Stimulated activated CD8-positive, alpha-beta memory T cell treated with anti-CD3 and anti-CD28 coated beads, Interleukin-4, amount 100 ng/mL, for 4 hours (primary cell): ENCODE measurements around the gene CNOT1.
"Not testable (repeated sequence)": the region's sequence is repeated elsewhere in the genome, so short reads cannot be mapped to it uniquely, and the experiment has no call there.

Experiments
- DNase-seq, 2 donors: peaks; one replicate each; pipeline ENCODE4 v3.0.0-alpha.2; 2020; ENCODE audit warnings: low read depth in 2 of 2, low spot score in 1 of 2

The CNOT1 gene

DNA sequence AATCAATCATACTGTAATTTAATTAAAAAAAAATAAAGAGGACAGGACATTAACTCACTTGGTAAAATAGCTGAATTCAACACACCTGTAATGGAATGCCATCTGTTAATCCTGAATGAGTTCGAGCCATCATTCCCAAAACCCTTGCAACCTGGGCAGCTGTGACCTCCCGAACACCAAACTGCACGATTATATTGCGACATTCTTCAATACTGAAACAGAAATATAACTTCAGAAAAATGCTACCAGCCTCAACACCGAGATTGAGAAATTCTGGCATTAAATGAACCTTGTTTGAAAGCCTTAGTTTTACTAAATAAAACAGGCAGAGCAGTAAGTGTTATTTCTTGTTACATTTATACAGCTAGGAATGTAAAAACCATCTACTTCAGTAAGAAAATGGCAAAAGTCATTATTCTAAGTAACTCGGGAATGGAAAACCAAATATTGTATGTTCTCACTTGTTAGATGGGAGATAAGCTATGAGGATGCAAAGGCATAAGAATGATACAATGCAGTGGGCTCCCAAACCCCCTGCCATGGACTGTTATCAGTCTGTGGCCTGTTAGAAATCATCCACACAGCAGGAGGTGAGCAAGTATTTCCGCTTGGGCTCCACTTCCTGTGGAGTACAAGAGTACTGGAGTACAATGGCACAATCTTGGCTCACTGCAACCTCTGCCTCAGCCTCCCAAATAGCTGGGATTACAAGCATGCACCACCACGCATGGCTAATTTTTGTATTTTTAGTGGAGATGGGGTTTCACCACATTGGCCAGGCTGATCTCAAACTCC, 46.5 kb downstream of the CNOT1 start:
- no peak for DNase-seq

DNA sequence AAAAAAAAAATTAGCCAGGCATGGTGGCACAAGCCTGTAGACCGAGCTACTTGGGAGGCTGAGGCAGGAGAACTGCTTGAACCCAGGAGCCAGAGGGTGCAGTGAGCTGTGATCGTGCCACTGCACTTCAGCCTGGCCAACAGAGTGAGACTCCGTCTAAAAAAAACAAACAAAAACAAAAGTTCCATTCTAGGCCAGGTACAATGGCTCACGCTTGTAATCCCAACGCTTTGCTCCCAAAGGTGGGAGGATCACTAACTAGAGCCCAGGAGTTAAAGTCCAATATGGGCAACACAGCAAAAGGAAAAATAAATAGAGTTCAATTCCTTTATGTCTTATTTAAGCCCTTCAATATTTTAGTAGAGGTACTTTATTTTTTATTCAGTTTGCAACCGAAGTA, 47.5 kb downstream of the CNOT1 start:
- no peak for DNase-seq

DNA sequence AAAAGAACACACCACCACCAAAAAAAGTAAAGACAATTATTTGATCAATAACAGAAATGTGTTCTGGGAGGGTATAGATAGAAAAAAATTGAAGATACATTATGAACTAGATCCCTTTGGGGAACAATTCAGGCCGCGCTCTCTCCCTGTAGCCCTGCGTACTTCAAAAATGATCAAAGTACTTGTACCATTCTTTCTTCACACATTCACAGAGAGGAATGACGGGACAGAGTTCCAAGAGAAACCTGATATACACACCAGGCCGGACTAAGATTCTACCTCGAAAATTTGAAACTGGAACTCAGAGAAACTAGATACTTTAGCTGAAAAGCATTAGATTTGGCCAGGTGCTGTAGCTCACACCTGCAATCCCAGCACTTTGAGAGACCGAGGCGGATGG, 50.0 kb downstream of the CNOT1 start:
- no peak for DNase-seq

DNA sequence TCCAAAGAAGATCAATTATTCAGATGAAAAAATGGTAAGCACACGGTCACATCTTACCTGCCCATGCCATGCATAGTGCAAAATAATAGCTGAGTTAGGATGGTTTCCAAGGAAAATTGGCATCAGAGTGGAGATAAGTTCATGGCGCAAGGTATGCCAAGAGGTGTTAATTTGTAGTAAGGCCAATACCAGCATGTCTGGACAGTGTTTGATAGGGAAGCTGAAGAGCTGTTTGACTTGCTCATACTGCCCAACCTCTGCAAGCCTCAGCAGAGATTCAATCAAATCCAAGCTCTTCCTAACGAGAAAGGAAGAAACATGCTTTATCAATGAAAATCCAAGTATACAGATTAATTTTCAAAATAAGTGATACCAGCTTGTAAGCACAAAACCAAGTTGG, 51.0 kb downstream of the CNOT1 start:
- no peak for DNase-seq

DNA sequence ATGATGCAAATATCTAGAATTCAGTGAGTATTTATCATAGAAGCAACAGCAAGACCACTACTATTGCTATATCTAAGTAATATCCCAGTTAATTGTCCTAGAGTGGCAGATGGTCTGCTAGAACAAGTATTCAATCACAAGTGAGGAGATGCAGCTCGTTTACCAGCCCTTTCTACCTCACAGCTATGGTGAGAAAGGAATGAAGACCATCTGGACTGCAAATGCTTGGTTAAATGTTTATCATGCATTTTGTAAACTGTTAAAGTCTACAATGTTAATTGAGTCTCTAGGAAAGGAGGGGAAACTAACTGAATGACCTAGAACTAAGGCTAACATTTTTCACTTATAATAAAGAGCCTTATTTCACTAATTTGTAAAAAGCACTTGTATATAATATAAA, 52.5 kb downstream of the CNOT1 start:
- DNase-seq, result no peak

DNA sequence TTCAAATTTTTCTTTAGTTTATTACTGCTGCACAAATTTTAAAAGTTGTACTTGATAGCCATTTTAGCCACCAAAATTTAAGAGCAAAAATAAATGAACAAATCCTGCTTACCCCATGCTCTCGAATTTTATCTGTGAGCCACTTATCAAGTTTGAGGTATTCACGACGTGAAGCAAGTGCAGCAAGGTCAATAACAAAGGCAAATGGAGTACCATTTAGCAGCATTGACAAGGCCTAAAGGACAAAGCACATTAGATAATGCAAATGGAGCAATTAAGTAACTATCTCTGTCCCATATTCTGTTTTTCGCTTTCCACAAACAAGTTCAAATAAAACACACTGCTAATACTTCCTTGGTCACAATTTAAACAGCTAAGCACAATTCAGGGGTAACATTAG, 54.7 kb downstream of the CNOT1 start:
- no peak for DNase-seq

DNA sequence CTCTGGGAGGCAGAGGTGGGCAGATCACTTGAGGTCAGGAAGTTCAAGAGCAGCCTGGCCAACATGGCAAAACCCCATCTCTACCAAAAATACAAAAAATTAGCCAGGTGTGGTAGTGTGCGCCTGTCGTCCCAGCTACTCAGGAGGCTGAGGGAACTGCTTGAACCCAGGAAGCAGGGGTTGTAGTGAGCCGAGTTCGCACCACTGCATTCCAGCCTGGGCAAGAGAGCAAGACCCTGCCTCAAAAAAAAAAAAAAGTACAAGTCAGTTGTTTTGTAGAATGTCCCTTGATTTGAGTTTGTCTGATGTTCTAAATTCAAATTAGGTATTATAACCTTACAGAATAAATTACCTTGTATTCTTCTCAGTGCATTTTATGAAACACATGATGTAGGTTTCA, 63.9 kb downstream of the CNOT1 start:
- DNase-seq, result not testable (repeated sequence)

DNA sequence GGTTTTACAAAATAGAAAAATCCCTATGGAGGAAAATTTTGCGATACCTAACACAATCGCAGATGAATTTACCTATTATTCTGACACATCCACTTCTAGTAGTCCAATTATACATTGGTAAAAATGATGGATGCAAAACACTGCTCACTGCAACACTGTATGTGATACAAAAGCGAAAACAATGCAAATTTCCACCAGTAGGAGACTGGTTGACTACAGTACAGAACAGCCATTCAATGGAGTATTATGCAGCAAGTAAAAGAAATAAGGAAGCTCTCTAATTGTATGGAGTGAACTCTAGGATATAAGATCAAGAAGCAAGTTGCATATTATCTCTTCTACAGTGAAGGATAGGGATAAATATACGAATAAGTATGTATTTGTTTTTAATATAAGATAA, 65.9 kb downstream of the CNOT1 start:
- no peak for DNase-seq

DNA sequence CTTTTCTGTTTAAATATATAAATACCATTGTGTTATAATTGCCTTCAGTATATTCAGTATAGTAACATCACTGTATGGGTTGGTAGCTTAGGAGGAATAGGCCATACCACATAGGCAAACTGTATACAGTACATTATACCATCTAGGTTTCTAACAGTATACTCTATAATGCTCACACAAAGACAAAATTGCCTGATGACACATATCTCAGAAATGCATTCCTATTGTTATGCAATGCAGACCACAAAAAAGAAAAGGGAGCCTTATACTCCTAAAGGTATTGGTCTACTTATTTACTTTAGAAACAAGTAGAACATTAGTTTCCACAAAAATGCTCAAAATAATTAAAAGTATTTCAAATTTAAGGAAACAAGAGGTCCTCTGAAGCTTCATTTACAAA, 66.4 kb downstream of the CNOT1 start:
- no peak for DNase-seq

DNA sequence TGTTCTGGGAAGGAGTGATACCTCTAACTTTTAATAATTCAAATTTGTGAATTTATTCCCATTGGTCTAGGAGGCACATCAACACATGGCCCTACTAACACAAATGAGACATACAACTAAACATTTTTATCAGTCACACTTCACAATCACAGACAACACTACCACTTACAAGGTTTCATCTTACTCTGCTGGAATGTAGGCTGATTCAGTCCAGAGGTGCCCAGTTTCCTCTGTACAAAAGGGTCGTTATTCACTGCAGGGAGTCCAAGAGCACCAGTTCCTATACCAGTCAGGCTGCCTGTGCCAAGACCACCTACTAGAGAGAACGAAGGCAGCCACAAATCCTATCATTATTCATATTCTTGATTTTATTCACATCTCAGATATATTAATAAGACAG, 72.9 kb downstream of the CNOT1 start:
- no peak for DNase-seq

DNA sequence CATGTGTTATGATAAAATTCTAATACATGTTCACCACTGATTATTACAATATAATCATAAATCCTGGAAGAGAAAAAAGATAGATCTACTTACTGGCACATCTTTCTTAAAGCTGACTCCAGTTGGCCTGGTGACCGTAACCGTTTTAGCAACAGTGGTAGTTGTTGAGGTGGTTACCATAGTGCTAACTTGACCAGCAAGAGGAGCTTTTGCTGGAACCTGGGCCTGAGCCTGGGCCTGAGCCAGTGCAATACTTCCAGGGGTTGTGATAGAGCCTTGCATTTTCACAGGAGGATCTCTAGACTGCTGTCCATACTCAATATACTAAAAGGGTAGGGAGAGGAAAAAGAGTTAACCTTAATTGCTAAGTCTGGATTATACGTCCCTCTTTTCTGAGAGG, 78.1 kb downstream of the CNOT1 start:
- no peak for DNase-seq

DNA sequence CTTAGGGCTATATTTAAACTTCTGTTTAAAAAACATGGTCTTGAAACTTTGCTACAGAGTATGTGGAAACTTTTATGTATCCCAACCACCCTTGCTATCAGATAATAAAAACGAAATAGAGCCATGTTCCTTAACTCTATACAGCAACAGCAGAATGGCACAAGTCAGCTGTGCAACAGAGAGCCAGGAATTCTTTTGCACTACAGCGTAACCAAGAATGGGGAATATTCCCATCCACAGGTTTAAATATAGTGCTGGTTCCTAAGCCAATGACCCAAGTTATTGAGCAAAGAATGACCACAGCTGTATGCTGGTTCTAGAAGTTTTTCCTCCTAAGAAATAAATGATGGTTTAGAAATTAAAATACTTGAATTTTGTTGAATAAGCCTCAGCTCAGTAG, 81.2 kb downstream of the CNOT1 start:
- DNase-seq, result no peak

DNA sequence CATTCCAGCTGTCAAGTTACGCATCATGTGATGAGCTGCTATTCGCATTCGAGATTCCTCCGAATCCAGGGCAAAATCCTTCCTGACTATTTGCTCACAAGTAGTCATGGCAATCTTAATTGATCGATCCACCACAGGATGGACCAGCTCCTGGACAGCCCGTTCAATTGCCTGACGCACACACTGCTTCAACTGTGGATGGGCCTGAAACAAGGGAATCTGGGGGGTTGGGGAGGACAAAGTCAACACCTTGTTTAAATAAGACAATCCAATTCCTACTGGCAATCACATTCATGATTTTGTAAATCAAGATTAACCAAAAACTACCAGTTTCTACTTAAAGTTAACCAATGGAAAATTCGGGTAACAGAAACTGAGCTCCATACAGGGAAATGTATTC, 85.9 kb downstream of the CNOT1 start:
- no peak for DNase-seq

DNA sequence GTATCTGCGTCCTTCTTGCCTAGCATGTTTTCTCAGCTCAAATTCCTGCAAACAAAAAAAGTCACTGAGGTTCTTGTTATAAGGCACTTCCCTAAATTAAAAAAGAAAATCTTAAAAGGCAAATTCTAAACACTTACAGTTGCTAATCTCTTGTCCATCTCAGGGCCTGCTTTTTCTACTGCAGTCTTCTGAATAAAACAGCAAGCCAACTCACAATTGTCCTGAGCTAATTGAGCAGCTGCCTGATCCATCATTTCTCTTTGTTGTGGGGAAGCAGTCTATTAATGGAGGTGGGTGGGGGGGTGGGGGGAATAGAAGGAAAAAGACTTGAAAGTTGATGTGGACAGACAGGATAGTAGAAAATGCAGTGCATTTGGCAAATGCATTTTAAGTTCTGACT, 87.3 kb downstream of the CNOT1 start:
- no peak for DNase-seq

DNA sequence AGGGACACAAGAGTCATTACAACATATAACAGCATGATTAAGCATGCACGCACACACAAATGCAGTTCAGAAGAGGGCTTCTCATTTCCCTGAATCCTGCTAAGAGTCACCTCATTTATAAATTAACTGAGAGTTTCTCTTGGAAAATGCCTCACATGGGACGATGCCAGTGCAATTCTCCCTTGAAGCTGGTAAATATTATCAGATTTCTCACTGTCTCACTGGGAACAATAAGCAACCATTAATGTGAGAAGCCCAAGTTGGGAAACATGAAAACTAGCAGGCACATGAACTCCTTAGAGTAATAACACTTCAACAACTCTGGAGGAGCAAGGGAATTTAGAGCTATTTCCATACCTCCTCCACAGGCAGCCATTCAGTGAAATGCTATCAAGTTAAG, 87.9 kb downstream of the CNOT1 start:
- no peak for DNase-seq

DNA sequence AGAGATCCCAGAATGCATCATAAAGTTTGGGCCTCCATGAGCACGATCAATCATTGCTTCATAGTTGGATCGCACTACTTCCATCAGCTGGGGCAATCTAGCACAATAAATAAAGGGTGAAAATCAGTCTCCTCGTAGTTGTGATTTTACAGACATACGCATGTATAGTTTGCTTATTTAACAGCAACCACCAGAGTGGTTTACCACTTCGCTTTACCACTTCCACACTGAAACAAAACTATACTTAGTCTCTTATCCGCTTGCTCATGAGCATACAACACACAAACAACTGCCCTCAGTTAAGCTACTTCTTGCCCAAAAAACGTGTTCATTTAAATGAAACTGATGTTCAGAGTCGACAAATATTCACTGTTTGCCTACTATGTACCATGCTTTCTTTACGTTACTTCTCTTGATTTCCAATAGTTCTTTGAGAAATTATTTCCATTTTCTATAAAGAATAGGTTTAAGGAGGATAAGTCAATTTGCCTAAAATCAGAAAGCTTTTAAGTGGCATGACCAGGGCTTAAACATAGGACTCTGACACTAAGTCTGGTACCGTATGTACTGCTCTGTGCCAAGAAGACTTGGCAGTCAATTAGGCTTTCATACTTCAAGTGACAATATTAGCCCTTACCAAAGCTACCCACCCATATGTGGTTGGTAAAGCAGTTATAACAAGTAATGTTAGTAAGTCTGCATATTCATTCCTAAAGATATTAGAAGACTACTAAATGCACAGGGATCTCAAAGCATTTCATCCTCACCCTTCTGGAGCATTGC, 92.3 kb downstream of the CNOT1 start:
- DNase-seq, result no peak

DNA sequence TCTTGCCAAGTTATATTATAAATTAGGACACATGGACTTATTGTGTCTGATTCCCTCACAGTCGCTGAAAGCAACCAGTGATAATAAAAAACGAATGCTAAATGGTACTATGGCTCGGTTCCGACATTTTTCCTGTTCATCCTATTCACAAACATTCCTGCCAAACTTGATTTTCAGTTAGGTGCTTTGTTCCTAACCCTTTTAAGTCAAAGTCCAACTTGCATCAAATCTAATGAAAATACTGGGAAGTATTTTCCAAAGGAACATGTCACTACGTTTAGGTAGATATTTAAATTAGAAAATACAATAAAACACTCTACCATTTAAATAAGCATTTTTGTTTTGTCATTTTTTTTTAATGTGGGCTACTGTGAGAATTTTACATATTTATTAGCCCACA, 93.3 kb downstream of the CNOT1 start:
- no peak for DNase-seq

DNA sequence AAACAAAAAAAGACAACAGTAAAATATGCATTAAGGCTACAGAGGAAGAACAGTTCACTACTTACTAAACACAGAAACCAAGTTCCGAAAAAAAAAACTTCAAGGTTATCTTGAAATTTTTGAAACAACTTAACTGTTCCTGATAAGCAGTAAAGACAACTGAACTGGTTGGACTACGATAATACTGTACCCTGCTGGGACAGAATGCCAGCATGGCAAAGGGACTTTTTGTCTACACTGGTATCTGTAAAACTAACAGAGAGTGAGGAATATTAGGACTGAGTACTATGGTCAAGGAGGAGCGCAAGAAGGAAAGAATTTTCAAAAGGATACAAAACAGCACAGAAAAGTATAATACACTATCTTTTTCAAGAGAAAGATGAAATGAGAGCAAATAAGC, 94.5 kb downstream of the CNOT1 start:
- DNase-seq, result no peak

DNA sequence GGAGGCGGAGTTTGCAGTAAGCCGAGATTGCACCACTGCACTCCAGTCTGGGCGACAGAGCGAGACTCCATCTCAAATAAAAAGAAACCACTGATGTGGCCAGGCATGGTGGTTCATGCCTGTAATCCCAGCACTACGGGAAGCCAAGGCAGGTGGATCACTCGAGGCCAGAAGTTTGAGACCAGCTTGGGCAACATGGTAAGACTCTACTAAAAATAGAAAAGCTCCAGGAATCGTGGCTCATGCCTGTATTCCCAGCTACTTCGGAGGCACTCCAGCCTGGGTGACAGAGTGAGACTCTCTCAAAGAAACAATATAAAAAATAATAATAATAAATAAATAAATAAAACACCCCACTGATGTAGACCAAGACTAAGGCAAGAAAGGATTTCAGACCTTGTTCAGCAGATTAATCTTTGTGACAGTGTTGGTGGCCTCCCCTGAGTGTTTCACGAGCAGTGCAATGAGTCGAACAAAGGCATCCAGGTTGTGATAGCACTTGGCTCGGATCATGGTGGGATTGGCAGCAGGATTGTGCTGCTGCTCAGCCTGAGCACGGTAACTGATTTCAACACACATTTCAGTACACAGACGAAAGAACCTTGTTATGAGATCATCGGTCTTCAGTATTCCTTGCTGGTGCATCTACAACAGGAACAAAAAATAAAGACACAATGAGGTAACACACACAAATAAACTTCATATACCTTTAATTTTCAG, 95.7 kb downstream of the CNOT1 start:
- DNase-seq, result no peak

DNA sequence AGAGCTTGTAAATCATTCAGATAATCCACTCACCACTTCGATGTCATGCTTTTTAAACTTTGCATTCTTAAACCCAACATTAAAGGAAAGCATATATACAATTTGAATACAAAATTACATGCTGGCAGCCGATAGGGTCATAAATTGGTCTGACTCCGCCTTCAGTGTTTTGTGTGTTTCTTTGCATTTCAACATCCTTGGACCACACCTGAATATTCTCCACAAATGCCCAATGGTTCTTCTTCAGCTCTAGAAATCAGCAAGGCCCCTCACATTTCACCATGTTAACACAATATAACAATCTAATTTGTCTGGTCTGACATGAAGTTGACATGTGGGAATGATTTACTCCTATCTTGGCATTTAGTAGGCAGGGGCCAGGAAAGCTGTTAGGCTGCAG, 97.2 kb downstream of the CNOT1 start:
- DNase-seq, result no peak

DNA sequence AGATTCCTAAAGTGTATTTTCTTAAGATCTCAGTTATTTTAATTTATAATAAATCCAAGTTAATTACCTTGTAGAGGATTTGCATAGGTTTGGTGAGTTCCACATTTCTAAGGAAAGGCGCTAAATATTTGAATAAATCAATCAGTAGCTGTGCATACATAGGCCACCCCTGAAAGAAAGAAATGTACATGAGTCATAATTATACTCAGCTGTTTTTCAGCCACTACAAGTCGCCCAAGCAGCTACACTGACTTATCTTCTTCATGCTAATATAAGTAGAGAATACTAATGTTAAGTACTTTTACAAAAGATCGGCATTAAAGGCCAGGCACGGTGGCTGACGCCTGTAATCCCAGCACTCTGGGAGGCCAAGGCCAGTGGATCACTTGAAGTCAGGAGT, 99.4 kb downstream of the CNOT1 start:
- DNase-seq, result no peak

DNA sequence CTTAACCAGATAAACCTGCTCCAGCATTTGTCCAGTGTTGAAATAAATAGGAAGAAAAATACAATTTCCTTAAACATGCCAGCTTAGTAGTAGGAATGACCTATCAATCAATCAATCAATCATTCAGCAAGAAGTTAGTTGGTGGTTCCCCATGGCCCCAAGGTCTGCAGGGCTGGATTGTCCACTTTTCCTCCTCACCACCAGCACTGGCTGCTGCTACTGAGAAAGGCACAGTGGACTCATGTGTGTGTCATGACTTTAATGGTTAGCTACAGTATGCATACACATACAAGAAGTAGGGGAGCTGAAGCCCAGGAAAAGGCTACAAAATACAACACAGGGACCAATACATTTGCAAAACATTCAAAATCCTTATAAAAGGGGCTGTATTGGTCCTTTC, 109.9 kb downstream of the CNOT1 start:
- no peak for DNase-seq
